Posterior vena cava (tissue), 2 donors: ENCODE results near the gene TMCC2. TPM values are rescaled to one million over a fixed set of nuclear protein-coding genes. Genes with fewer than 3 reads are reported as not detected.

ENCODE experiments used
- DNase-seq: peaks from one replicate; pipeline ENCODE4 v3.0.0-alpha.2; 2020; ENCODE audit warnings: low spot score
- intact Hi-C, 2 donors: fragments of 100-400 bp; cut with DNase I; formaldehyde crosslinking; loops; one replicate each; pipeline versions ENCODE4 v1.14.1 to v1.14.2; 2022 to 2023
- total RNA-seq, 2 donors: library from RNA; stranded (reverse); fragmentation: NEBNext Ultra II Directional; extraction: Animal tissue kit (Norgen Biotek cat#: 25700); gene quantifications; one replicate each; pipeline ENCODE4 v1.2.1, GENCODE V29; 2021
- donor health status: DM: yes; HTN: yes; CAD: no.
- donor health status: DM: yes; HTN: yes; CAD: no.

Gene TMCC2
- total RNA-seq, 2 donors from 2014 or later = 4.1 to 4.6 TPM

DNA sequence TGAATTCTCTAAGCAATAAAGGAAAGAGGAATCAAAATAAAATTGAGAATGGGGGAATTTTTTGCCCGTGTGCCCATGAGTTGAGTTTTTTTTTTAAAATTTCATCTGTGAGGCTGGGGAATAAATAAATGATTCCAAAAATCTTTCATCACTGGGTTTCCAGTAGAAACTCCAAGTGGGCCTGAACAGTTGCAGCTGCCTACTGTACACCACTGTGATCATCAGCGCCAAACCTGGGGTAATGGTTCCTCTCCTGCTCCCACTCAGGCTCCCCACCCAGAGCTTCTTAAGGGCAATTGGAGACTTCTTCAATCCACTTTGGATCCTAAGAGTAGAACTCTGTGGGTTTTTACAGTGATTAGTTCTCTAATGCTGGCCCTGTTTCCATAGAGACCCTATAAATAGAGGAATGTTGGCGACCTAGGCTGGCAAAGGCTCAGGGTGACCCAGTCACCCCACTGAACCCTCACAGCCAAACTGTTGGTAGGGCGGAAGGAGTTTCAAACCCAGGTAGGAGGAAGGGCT, 9.3 kb downstream of the TMCC2 start:
- DNase-seq = no peak
- intact Hi-C loops = no loop called here

- intact Hi-C loops = no loop called here
- DNase-seq = no peak
These were observed 10.1 kb downstream of the TMCC2 start for GRCh38 chr1:205237526-205238484.

GRCh38 chr1:205239078-205239477, 11.3 kb downstream of the TMCC2 start:
- intact Hi-C loops = no loop called here
- DNase-seq = no peak

GRCh38 chr1:205240118-205240517, 12.4 kb downstream of the TMCC2 start:
- no peak for DNase-seq
- intact Hi-C loops = no loop called here

DNA sequence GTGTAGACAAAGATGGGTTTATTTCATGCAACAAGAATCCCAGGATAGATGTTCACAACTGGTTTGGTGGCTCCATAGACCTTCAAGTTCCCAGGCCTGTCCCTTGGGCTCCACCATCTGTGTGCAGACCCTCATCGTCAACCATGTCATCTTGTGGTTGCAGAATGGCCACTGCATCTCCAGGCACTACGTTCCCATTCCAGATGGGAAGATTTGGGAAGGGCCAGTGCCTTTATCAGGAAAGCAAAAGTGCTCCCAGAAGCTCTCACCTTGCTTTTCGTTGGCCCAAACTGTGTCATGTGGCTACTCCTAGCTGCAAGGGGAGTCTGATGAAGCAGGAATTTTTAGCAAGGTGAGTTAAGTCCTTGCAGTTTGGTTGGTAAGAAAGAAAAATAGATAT, 12.8 kb downstream of the TMCC2 start:
- intact Hi-C loops = no loop called here
- no peak for DNase-seq

DNA sequence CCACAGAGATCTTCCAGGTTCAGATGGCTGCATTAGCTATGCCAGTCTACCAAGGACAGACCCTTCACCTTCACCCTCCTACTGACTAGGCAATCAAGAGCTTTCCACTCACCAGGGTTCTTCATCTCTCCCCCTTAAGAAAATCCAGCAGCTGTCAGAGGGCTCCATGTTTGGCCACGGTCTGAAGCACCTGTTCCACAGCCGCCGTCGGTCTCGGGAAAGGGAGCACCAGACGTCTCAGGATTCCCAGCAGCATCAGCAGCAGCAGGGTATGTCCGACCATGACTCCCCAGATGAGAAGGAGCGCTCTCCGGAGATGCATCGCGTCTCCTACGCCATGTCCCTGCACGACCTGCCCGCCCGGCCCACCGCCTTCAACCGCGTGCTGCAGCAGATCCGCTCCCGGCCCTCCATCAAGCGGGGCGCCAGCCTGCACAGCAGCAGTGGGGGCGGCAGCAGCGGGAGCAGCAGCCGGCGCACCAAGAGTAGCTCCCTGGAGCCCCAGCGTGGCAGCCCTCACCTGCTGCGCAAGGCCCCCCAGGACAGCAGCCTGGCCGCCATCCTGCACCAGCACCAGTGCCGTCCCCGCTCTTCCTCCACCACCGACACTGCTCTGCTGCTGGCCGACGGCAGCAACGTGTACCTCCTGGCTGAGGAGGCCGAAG, 13.8 kb downstream of the TMCC2 start:
- intact Hi-C loops = no loop called here
- no peak for DNase-seq

GRCh38 chr1:205243350-205244191, 15.8 kb downstream of the TMCC2 start:
- DNase-seq = no peak
- intact Hi-C loops = no loop called here

DNA sequence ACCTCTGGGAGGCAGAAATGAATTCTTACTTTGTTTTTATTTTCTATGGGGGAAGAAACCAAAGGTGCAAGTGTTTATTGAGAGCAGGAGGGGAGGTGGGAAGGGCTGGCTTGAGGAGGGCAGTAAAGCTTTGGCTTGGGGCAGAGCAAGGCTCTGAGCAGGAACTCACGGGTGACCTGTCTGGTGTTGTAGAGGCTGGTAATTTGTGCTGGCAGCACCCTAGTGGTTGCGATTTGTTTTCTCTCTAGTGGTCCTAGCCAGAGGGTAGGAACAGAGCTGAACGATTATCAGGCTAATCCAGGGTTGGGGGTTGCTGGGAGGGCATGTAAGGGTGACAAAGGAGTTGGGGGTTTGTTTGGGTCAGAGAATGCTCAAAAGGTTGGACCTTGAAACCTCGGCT, 16.6 kb downstream of the TMCC2 start:
- no peak for DNase-seq
- intact Hi-C loops = no loop called here

GRCh38 chr1:205245096-205245495, 17.4 kb downstream of the TMCC2 start:
- no peak for DNase-seq
- intact Hi-C loops = no loop called here

GRCh38 chr1:205246351-205247119, 18.8 kb downstream of the TMCC2 start:
- DNase-seq = peak; percentile 37
- intact Hi-C loops = no loop called here

- DNase-seq = peak; percentile 66
- intact Hi-C loops = no loop called here
These were observed 19.6 kb downstream of the TMCC2 start for GRCh38 chr1:205247130-205247921.

DNA sequence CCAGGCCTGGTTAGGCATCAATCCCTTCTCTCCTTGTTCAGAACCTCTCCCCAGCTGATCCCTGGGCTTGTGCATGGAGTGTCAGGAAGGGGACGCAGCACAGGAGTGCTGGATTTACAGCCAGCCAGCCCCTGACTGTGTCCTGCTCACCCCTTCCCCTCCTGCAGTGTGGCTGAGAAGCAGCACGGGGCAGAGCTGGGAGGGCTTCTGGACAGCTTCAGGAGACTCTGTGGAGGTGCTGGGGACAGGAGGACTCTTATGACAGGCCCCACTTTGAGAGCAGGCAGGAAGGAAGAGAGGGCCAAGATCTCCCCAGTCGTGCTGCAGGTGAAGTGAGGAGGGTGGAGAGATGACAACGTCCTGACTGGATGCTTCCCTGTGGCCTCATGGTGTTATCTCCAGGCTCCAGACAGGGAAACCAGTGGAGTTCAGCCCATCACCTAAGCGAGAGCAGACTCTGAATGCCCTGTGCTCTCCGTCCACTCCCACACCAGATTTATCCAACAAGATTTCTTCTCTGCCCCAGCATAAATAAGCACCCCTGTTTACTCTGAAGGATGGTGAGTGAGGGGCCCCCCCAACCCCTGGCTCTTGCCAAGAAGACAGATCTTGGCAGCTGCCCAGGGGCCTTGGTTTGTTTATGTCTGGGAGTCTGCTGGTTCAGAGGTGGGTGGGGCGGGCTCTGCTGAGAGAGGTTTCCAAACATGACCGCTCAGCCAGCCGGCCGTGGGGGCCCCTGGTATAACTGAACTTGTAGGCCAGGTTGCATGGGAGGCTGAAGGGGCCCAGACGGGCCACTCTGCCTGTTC, 21.3 kb downstream of the TMCC2 start:
- DNase-seq = peak; percentile 85

GRCh38 chr1:205249651-205250050, 21.9 kb downstream of the TMCC2 start:
- DNase-seq = no peak
- intact Hi-C loops = loop anchor here (10.0 kb wide), 2 partner anchors 105 to 265 kb away; no protein-coding TSS in a partner anchor

More for the DNA sequence above, 21.3 kb downstream of the TMCC2 start:
- intact Hi-C loops = no loop called here

- intact Hi-C loops = loop anchor here (10.0 kb wide), 2 partner anchors 106 to 266 kb away; no protein-coding TSS in a partner anchor
- no peak for DNase-seq
These were observed 23.0 kb downstream of the TMCC2 start for GRCh38 chr1:205250699-205251098.

GRCh38 chr1:205251576-205251975, 23.8 kb downstream of the TMCC2 start:
- intact Hi-C loops = loop anchor here (10.0 kb wide), 2 partner anchors 107 to 267 kb away; no protein-coding TSS in a partner anchor
- DNase-seq = no peak

DNA sequence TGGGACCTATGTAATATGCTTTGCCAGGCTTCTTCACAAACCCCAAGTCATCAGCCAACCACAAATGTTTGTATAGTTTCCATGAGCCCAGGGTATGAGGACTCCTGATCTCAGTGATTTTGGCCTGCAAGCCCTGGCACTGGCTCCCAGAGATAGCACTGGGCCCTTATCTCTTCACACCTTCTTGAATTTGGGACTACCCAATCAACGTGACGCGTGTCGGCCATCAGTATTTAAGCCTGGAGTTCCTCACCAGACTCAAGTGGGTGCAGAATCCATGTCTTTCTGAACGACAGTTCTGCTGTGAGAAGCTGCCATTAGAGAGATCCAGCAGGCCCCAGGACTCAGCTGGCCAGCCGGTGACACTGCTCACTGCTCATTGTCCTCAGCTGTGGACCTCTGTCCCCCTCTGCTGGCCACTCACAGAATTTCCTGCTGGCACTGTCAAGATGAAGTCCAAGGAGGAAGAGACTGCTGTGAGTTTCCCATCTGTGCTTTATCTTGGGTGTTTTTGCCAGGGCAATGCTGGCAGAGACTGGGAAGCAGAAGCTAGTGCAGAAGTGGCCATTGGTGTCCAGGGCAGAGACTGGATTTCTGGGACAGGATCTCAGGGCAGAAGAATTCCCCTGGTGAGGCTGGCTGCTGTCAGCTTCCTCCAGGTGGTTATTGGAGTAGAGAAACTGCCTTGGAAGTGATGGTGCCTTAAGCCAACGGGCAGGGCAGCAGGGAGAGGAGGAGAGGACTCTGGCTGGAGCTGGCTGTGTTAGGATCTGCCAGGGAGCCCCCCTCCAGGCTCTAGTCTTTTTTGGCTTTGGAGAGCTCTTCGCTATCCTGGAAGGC, 28.4 kb downstream of the TMCC2 start:
- intact Hi-C loops = loop anchor here (10.0 kb wide), 2 partner anchors 111 to 271 kb away; no protein-coding TSS in a partner anchor
- peak; percentile 96 for DNase-seq
